AG04450 (cell line): ENCODE data around the gene ZNF799. TPM values are rescaled to one million over a fixed set of nuclear protein-coding genes. Genes with fewer than 3 reads are reported as not detected.
"Not testable (repeated sequence)": the region's sequence is repeated elsewhere in the genome, so short reads cannot be mapped to it uniquely, and the experiment has no call there.

Source experiments
- CTCF ChIA-PET: fragments of 300-600, 350-600 bp; formaldehyde crosslinking; extraction: SDS; loops from one replicate; lab custom pipeline; 2022; ENCODE audit warnings: antibody characterized with exemption, inconsistent platforms; lab: Charles Lee
- POLR2A ChIA-PET: fragments of 350-600 bp; formaldehyde crosslinking; extraction: SDS; loops from one replicate; lab custom pipeline; 2021; ENCODE audit warnings: antibody characterized with exemption, inconsistent platforms; lab: Yijun Ruan, JAX
- DNase-seq: peaks from one replicate; pipeline ENCODE4 v3.0.0-alpha.2; 2011; ENCODE audit warnings: low read depth, low spot score
- H3K27ac ChIP-seq: one replicate; pipeline ENCODE4 v1.5.1; 2012; ENCODE audit warnings: low read depth, low read length, control low read depth
- H3K27me3 ChIP-seq: one replicate; pipeline ENCODE4 v1.6.0; 2012; ENCODE audit warnings: low read length; ENCODE audit not compliant: control insufficient read depth, insufficient read depth
- H3K4me3 ChIP-seq: 2 replicates; pipeline ENCODE4 v1.5.1; 2011; ENCODE audit warnings: mild to moderate bottlenecking, low read depth, low read length, control low read depth
- H3K9me3 ChIP-seq: 2 replicates; pipeline ENCODE4 v1.5.1; 2012; ENCODE audit warnings: low read length; ENCODE audit not compliant: control insufficient read depth, insufficient read depth
- CTCF ChIP-seq: IDR thresholded peaks from 2 replicates; pipeline ENCODE4 v1.5.1; 2011; ENCODE audit warnings: low read depth, low read length, control low read depth, inconsistent platforms
- polyA minus RNA-seq: library from RNA; depleted of rRNA, polyadenylated mRNA; stranded (reverse); fragments of >200 nt; gene quantifications from 2 replicates; pipeline ENCODE4 v1.2.3, GENCODE V29; 2011; rRNA and poly(A)+ RNA removed
- polyA plus RNA-seq: library from polyadenylated mRNA; depleted of rRNA; stranded (reverse); fragments of >200 nt; gene quantifications from 2 replicates; pipeline ENCODE4 v1.2.3, GENCODE V29; 2011; rRNA removed

ZNF799 gene
- polyA plus RNA-seq, result 0.97 and 1.2 TPM in 2 replicates
- polyA minus RNA-seq, result 0.92 and 2.0 TPM in 2 replicates

- Histone ChIP-seq H3K27me3 (no peaks in the 10 kb centered on the region), H3K9me3 (no peaks in the 10 kb centered on the region), H3K27ac (peak within 1 kb of the TSS; percentile 21), H3K4me3 (peak within 1 kb of the TSS; percentile 80)
- TF ChIP-seq CTCF, result no peak
- CTCF ChIA-PET, result no interaction called here
- POLR2A ChIA-PET, result interaction anchor here (0.7 to 0.8 kb wide), 3 partner anchors 35 to 237 kb away, joined by 3 to 10 read pairs (median 4); partner anchors contain the start of genes ZNF442 and ZNF709
- peak; percentile 79 for DNase-seq
These were observed at the start of gene ZNF799 for GRCh38 chr19:12400633-12401502. ZNF799 (minus strand) TSS chr19:12401271; CDS start chr19:12401070, 201 bp downstream.

- no peak for TF ChIP-seq CTCF
- H3K9me3 ChIP-seq, result peaks cover 30% of the 10 kb centered on the region
- no peak overlapping the region for H3K27ac ChIP-seq
- H3K27me3 ChIP-seq, result no peaks in the 10 kb centered on the region
- no peak overlapping the region for H3K4me3 ChIP-seq
- ChIA-PET CTCF (no interaction called here), POLR2A (no interaction called here)
- no peak for DNase-seq
These were observed 49.8 kb upstream of the ZNF799 start for GRCh38 chr19:12450844-12451243.

- ChIA-PET POLR2A (no interaction called here), CTCF (no interaction called here)
- H3K9me3 ChIP-seq, result peaks cover 33% of the 10 kb centered on the region
- no peak overlapping the region for H3K4me3 ChIP-seq
- DNase-seq, result no peak
- H3K27ac ChIP-seq, result no peak overlapping the region
- no peak for TF ChIP-seq CTCF
- H3K27me3 ChIP-seq, result no peaks in the 10 kb centered on the region
These were observed 47.7 kb upstream of the ZNF799 start for GRCh38 chr19:12448808-12449207.

GRCh38 chr19:12440541-12441316 lies 39.7 kb upstream of the ZNF799 start, which contains the start of gene ZNF443:
ZNF443 (minus strand) TSS chr19:12441021; CDS start chr19:12440914, 107 bp downstream.
- DNase-seq, result peak; percentile 91
- H3K9me3 ChIP-seq, result peaks cover 2% of the 10 kb centered on the region; the same call in 1 of the 2 replicates
- H3K27me3 ChIP-seq, result no peaks in the 10 kb centered on the region
- ChIA-PET POLR2A (interaction anchor here (0.5 to 1.2 kb wide), 5 partner anchors 75 to 1029 kb away, joined by 3 to 6 read pairs (median 4); partner anchors contain the start of genes ZNF136, ZNF442 and ZNF625), CTCF (interaction anchor here (0.7 kb wide), 2 partner anchors 42 to 1266 kb away, joined by 3 to 5 read pairs; no protein-coding TSS in a partner anchor)
- no peak within 1 kb of the TSS for H3K27ac ChIP-seq
- TF ChIP-seq CTCF, result 0 out of 2 replicates have a peak, but pooled peaks have one; percentile 9
- peak within 1 kb of the TSS; percentile 82 for H3K4me3 ChIP-seq

GRCh38 chr19:12439686-12440540 lies 38.8 kb upstream of the ZNF799 start:
- peak overlapping the region; percentile 82 for H3K4me3 ChIP-seq
- POLR2A ChIA-PET, result interaction anchor here (0.6 to 1.2 kb wide), 3 partner anchors 74 to 1029 kb away, joined by 3 to 6 read pairs (median 3); partner anchors contain the start of genes ZNF136 and ZNF442
- DNase-seq, H3K27ac ChIP-seq, CTCF ChIA-PET, H3K9me3 ChIP-seq, H3K27me3 ChIP-seq: not testable (repeated sequence)

- POLR2A ChIA-PET, CTCF ChIA-PET, H3K4me3 ChIP-seq: not testable (repeated sequence)
These were observed 29.7 kb upstream of the ZNF799 start for GRCh38 chr19:12430726-12431299.

More at GRCh38 chr19:12430726-12431299, 29.7 kb upstream of the ZNF799 start:
- not testable (repeated sequence) for DNase-seq, H3K27me3 ChIP-seq, H3K27ac ChIP-seq, H3K9me3 ChIP-seq
